Stimulated activated CD8-positive, alpha-beta memory T cell treated with anti-CD3 and anti-CD28 coated beads, Interleukin-4, amount 100 ng/mL, for 24 hours (primary cell): ENCODE data around the gene SUSD2.
A peak's percentile ranks its signal among the peaks of the same experiment; 100 is the strongest.
"Not testable (repeated sequence)": the region's sequence is repeated elsewhere in the genome, so short reads cannot be mapped to it uniquely, and the experiment has no call there.

Experiments used
- DNase-seq: peaks from one replicate; pipeline ENCODE4 v3.0.0-alpha.2; 2020; ENCODE audit warnings: low read depth

Gene SUSD2, protein sequence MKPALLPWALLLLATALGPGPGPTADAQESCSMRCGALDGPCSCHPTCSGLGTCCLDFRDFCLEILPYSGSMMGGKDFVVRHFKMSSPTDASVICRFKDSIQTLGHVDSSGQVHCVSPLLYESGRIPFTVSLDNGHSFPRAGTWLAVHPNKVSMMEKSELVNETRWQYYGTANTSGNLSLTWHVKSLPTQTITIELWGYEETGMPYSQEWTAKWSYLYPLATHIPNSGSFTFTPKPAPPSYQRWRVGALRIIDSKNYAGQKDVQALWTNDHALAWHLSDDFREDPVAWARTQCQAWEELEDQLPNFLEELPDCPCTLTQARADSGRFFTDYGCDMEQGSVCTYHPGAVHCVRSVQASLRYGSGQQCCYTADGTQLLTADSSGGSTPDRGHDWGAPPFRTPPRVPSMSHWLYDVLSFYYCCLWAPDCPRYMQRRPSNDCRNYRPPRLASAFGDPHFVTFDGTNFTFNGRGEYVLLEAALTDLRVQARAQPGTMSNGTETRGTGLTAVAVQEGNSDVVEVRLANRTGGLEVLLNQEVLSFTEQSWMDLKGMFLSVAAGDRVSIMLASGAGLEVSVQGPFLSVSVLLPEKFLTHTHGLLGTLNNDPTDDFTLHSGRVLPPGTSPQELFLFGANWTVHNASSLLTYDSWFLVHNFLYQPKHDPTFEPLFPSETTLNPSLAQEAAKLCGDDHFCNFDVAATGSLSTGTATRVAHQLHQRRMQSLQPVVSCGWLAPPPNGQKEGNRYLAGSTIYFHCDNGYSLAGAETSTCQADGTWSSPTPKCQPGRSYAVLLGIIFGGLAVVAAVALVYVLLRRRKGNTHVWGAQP

GRCh38 chr22:24181088-24181995 lies at the start of gene SUSD2:
SUSD2 (plus strand) TSS chr22:24181487; CDS start chr22:24181520, 33 bp downstream.
- no peak for DNase-seq

- no peak for DNase-seq
Measured at GRCh38 chr22:24133187-24133965, 47.9 kb upstream of the SUSD2 start.

GRCh38 chr22:24134090-24134846 lies 47.0 kb upstream of the SUSD2 start:
- peak; percentile 73 for DNase-seq

DNA sequence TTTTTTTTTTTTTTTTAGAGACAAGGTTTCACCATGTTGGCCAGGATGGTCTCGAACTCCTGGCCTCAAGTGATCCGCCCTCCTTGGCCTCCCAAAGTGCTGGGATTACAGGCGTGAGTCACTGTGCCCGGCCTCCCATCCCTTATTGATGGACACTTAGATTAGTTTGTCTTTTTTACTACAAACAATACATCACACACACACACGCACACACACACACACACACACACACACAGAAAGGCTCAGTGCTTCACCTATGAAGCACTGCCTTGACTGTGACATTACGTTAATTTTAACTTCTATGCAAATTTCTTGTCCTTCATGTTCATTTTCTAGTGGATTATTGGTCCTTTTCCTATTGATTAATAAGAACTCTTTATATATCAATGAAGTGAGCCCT lies 44.8 kb upstream of the SUSD2 start:
- not testable (repeated sequence) for DNase-seq

- no peak for DNase-seq
Measured at GRCh38 chr22:24137595-24137994, 43.7 kb upstream of the SUSD2 start.

DNA sequence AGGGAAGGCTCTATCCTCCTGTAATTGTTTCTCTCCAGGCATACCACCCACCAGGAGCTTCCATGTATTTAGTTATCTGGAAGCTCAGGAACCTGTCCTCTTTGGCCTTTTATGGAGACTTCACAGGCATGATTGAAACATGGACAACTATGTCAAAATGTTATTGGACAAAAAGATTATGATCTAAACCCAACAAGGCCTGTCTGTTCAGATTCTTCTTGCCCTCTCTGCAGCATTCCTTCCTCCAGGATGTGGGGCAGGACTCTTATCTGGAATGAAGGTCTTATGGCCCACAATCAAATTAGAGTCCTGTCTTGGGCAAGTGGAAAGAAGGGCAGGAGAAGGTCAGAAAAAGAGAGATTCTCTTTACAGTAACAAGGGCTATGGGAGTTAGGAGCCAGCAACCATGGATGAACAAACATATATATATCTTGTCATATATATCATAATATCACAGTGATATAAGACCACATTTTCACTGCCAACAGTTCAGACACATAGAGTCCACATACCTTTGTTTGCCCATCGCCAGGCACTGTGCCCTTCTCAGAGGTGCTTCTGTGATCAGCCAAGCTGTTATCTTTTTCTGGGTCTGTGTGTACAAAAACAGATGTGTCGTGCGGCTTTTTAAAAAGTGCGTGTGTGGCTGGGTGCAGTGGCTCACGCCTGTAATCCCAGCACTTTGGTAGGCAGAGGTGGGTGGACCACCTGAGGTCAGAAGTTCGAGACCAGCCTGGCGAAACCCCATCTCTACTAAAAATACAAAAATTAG lies 42.5 kb upstream of the SUSD2 start:
- no peak for DNase-seq

GRCh38 chr22:24140357-24140756 lies 40.9 kb upstream of the SUSD2 start:
- DNase-seq: no peak

GRCh38 chr22:24141586-24141985 lies 39.7 kb upstream of the SUSD2 start:
- no peak for DNase-seq

GRCh38 chr22:24142241-24142640 lies 39.0 kb upstream of the SUSD2 start:
- DNase-seq: no peak

DNA sequence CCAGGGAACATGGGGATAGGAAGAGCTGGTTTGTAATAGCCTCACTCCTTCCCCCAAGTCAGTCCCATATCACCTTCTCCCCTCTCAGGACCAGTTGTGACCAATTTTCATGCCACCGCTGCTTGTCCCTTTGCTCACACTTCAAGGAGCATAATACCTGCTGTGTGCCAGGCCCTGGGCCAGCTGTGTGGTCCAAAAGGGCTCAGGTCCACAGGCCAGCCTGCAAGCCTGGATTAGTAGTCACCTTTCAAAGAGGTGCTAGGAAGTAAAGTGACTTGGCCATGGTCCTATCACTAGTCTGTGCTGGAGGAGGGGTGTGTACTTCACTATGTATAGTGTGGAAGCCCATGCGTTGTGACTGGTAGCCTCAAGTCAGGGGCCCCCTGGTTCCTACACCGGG lies 38.5 kb upstream of the SUSD2 start:
- no peak for DNase-seq

- DNase-seq: no peak
Measured at GRCh38 chr22:24144056-24144777, 37.1 kb upstream of the SUSD2 start.

- DNase-seq: no peak
Measured at GRCh38 chr22:24144778-24145085, 36.6 kb upstream of the SUSD2 start.

DNA sequence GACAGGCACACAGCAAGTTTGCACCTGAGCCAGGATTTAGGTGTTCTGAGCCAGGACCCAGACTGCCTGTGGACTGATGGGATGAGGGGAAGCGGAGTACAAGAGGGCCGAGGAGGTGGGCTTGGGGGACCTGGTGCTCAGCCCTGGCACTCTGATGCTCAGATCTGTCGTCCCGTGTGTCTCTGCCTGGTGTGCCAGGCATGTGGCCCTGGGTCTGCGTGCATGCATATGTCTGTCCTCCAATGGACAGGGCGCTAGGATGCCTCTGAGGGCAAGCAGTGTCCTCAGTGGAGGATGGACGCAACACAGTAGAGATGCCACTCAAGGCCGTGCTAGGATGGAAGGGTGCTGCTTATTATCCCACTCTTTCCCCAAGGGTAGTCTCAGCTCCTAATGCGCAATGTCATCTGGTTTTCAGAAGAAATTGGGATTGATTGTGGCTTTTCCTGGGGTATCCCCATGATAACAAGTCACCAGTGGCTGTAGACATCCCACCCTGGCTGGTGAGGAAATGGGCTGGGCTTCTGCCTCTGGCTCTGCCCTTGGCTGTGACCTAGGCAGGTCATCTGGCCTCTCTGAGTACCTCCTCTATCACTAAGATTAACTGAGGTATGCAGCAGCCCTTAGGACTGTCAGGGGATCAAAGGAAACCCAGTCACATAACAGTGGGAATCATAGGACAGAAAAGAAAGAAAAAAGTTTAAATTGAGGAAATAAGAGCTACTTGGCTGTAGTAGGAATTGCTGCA lies 35.7 kb upstream of the SUSD2 start:
- DNase-seq: no peak

- no peak for DNase-seq
Measured at GRCh38 chr22:24146194-24146616, 35.1 kb upstream of the SUSD2 start.

- no peak for DNase-seq
Measured at GRCh38 chr22:24146791-24147353, 34.4 kb upstream of the SUSD2 start.

- DNase-seq: no peak
Measured at GRCh38 chr22:24147666-24148065, 33.6 kb upstream of the SUSD2 start.

DNA sequence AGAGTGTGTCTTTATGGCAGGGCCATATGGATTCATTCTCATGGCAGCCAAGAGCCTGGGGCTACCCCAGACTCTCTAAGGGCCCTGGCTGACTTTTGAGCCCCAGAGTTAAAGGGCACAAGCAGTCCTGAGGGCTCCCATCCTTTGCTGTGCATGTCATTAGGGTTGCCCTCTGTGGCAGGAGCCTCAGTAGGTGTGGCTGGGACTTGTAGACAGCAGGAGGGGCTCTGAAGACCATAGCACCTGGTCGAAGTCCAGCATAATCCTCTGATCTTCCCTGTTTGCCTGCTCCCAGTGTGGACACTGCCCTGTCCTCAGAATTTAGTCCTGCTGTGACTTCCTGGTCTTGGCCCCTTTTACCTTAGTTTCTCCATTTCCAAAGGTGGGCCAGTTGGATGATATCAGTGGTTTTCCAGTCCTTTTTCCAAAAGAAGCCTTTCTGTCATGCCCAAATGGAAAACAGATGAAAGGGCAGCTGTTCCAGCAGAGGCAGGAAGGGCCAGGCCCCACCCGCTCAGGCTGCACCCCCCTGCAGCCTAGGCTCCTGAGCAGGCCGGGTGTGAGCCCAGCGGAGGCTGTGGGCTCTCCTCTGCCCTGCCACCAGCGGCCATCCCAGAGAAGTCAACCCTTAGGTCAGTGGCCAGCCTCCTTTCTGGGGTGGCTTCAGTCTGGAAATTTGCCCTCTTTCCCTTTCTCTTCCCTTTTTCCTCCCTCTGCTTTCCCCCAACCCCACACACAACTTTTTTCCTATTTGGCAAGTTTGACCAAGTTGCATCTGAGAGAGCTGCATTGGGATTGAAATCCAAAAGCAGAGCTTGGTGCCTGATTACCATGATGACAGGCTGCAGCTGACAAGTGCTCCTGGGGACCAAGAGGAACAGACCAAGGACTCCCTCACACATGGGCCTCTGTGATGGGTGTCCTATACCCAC lies 32.8 kb upstream of the SUSD2 start:
- no peak for DNase-seq
